Kidney (tissue), 14 donors: ENCODE results near the gene TTC31. TPM values are rescaled to one million over a fixed set of nuclear protein-coding genes. Genes with fewer than 3 reads are reported as not detected.
"Not testable (repeated sequence)": the region's sequence is repeated elsewhere in the genome, so short reads cannot be mapped to it uniquely, and the experiment has no call there.

ENCODE experiments used
- DNase-seq, 5 donors: peaks; one replicate each; pipeline ENCODE4 v3.0.0-alpha.2; 2013 to 2020
- FAIRE-seq: peaks from 2 replicates; lab custom pipeline; 2012; peaks lifted over from hg19 to GRCh38; lab: Jason Lieb, UNC
- H3K27ac ChIP-seq, 2 donors: one replicate each; pipeline ENCODE4 v1.7.0; 2013; ENCODE audit warnings: low read depth in 2 of 2, low read length in 2 of 2, inconsistent platforms in 1 of 2
- H3K27me3 ChIP-seq: one replicate; pipeline ENCODE4 v1.7.1; 2013; ENCODE audit warnings: low read length, inconsistent platforms; ENCODE audit not compliant: control insufficient read depth, insufficient read depth
- H3K36me3 ChIP-seq, 3 donors: one replicate each; pipeline versions ENCODE4 v1.7.0 to v1.7.1; 2013; ENCODE audit warnings: low read length in 3 of 3, control low read depth in 1 of 3, inconsistent platforms in 1 of 3; ENCODE audit not compliant: insufficient read depth in 3 of 3, control insufficient read depth in 2 of 3
- H3K4me1 ChIP-seq, 3 donors: one replicate each; pipeline versions ENCODE4 v1.7.0 to v1.7.1; 2013; ENCODE audit warnings: low read length in 3 of 3, inconsistent platforms in 1 of 3, low read depth in 1 of 3; ENCODE audit not compliant: control insufficient read depth in 2 of 3, insufficient read depth in 2 of 3
- H3K4me3 ChIP-seq, 3 donors: one replicate each; pipeline versions ENCODE4 v1.7.0 to v1.8.1; 2013; ENCODE audit warnings: low read length in 3 of 3, control low read depth in 1 of 3, inconsistent platforms in 1 of 3
- H3K9ac ChIP-seq, 3 donors: one replicate each; pipeline versions ENCODE4 v1.7.0 to v1.7.1; 2013; ENCODE audit warnings: low read length in 3 of 3, control low read depth in 1 of 3, inconsistent platforms in 1 of 3
- H3K9me3 ChIP-seq, 3 donors: one replicate each; pipeline versions ENCODE4 v1.7.0 to v1.7.1; 2013; ENCODE audit warnings: low read length in 3 of 3, control low read depth in 1 of 3, inconsistent platforms in 1 of 3; ENCODE audit not compliant: control insufficient read depth in 2 of 3, insufficient read depth in 1 of 3
- CTCF ChIP-seq: IDR thresholded peaks from 3 replicates; pipeline ENCODE4 v1.5.1; 2012; ENCODE audit warnings: mild to moderate bottlenecking, moderate library complexity, borderline replicate concordance; ENCODE audit not compliant: insufficient read depth; ENCODE audit errors: extremely low read depth
- intact Hi-C: fragments of 100-400 bp; cut with DNase I; formaldehyde crosslinking; loops from one replicate; pipeline ENCODE4 v1.11.1; 2022
- polyA plus RNA-seq: library from polyadenylated mRNA; stranded (reverse); fragments of 350-450 nt; fragmentation: Illumina TruSeq; extraction: RNeasy Lipid Tissue Mini Kit (QIAGEN cat#74804); gene quantifications from one replicate; pipeline ENCODE4 v1.2.3, GENCODE V29; 2014; ENCODE audit warnings: low read depth, low replicate concordance; ENCODE audit not compliant: insufficient read depth
- total RNA-seq: library from RNA; stranded (reverse); fragmentation: NEBNext Ultra II Directional; extraction: Animal tissue kit (Norgen Biotek cat#: 25700); gene quantifications from one replicate; pipeline ENCODE4 v1.2.1, GENCODE V29; 2021
- donor health status: control.
- donor health status: control.
- donor health status: control.
- donor health status: control.
- donor health status: control.
- donor health status: DM: yes; HTN: yes; CAD: no.
- donor health status: Normal renal cell carcinoma (clear cell type).

The TTC31 gene
- total and polyA plus RNA-seq, 2 donors from 2014 or later, result 11.5 to 29.1 TPM

DNA sequence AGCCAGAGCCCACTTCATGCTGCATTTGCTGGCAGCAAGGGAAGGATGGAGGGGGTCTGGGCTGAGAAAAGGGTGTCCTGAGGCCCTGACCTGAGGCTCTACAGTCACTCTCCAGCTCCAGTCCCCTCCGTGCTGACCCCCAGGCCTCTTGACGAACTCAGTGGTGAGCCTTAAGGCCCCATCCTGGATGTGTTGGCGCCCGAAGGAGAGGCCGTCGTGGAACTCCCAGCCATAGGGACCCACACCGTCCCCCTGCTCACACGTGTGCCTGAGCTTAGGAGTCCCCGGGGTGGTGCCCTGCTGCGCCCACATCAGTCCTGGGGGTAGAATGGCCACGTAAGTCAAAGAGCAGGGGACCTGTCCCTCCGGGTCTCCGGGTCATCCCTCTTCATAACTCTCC is 18.5 kb upstream of the TTC31 start:
- TF ChIP-seq CTCF, result no peak
- H3K4me1 ChIP-seq, result peaks cover 0 to 7% (median 7%) of the 10 kb centered on the region in 3 donors
- H3K36me3 ChIP-seq, result peaks cover 0 to 3% (median 0%) of the 10 kb centered on the region in 3 donors
- no peaks in the 10 kb centered on the region for H3K9me3 ChIP-seq
- H3K4me3 ChIP-seq, result peak overlapping the region; percentile 68 to 92 (median 91)
- peak overlapping the region in 1 of 2 donors; percentile 17 for H3K27ac ChIP-seq
- no peaks in the 10 kb centered on the region for H3K27me3 ChIP-seq
- FAIRE-seq (no peak), DNase-seq (peak in 1 of 5 donors; percentile 75)
- H3K9ac ChIP-seq, result peak overlapping the region; percentile 39 to 91 (median 80)
- intact Hi-C loops, result no loop called here

DNA sequence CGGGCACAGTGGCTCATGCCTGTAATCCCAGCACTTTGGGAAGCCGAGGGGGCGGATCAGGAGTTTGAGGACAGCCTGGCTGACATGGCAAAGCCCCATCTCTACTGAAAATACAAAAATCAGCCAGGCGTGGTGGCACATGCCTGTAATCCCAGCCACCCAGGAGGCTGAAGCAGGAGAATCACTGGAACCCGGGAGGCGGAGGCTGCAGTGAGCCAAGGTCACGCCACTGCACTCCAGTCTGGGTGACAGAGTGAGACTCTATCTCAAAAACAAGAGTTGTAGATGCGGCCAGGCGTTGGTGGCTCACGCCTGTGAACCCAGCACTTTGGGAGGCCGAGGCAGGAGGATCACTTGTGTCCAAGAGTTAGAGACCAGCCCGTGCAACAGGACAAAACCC is 12.1 kb upstream of the TTC31 start:
- FAIRE-seq, H3K9me3 ChIP-seq, H3K27ac ChIP-seq, H3K27me3 ChIP-seq, H3K4me3 ChIP-seq, H3K9ac ChIP-seq, H3K4me1 ChIP-seq, intact Hi-C loops: not testable (repeated sequence)
- H3K36me3 ChIP-seq, result peaks cover 0 to 13% (median 9%) of the 10 kb centered on the region in 3 donors
- peak in 1 of 5 donors; percentile 65 for DNase-seq

GRCh38 chr2:74471332-74472065 is 11.4 kb upstream of the TTC31 start:
- DNase-seq (peak in 1 of 5 donors; percentile 32), FAIRE-seq (no peak)

More at GRCh38 chr2:74471332-74472065, 11.4 kb upstream of the TTC31 start:
- TF ChIP-seq CTCF, result no peak
- intact Hi-C loops, result no loop called here
- Histone ChIP-seq H3K27me3 (no peaks in the 10 kb centered on the region), H3K4me1 (peaks cover 0 to 2% (median 0%) of the 10 kb centered on the region in 3 donors), H3K9me3 (no peaks in the 10 kb centered on the region), H3K36me3 (peaks cover 0 to 13% (median 9%) of the 10 kb centered on the region in 3 donors), H3K27ac (peak overlapping the region; percentile 80 to 94), H3K4me3 (peak overlapping the region; percentile 78 to 97 (median 96)), H3K9ac (peak overlapping the region; percentile 68 to 98 (median 91))
